NCI-H1930 (cell line): ENCODE measurements around the gene STMN3.
A peak's percentile ranks its signal among the peaks of the same experiment; 100 is the strongest.

Experiments
- DNase-seq, 2 experiments: peaks; one replicate each; lab custom pipeline; 2025; lab: John Stamatoyannopoulos, UW

STMN3 gene

GRCh38 chr20:63653041-63653973, at the start of gene STMN3:
STMN3 (minus strand) TSS chr20:63653424; CDS start chr20:63653345, 79 bp downstream.
- peak; percentile 77 to 81 for DNase-seq

DNA sequence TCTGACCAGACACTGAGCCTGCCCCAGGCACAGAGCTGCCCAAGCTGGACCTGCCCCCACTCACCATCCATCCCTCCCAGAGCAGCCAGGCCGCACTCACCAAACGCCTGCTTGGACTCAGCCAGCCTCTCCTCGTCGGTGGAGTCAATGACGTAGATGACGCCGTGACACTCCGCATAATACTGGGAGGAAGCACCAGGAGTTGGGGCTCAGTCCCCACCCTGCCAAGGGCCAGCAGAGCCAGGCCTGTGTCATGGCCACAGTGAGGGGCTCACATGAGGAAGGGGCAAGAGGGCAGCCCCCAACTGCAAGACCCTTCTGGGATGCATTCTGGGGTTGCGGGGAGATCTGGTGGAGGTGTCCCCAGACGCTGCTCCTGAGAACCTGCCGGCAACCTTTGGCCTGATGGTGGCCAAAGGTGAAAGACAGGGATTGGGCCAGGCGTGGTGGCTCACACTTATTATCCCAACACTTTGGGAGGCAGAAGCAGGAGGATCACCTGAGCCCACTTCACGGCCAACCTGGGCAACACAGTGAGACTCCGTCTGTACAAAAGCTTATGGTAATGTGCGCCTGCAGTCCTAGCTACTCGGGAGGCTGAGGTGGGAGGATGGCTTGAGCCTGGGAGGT, 48.9 kb upstream of the STMN3 start:
- DNase-seq: no peak

DNA sequence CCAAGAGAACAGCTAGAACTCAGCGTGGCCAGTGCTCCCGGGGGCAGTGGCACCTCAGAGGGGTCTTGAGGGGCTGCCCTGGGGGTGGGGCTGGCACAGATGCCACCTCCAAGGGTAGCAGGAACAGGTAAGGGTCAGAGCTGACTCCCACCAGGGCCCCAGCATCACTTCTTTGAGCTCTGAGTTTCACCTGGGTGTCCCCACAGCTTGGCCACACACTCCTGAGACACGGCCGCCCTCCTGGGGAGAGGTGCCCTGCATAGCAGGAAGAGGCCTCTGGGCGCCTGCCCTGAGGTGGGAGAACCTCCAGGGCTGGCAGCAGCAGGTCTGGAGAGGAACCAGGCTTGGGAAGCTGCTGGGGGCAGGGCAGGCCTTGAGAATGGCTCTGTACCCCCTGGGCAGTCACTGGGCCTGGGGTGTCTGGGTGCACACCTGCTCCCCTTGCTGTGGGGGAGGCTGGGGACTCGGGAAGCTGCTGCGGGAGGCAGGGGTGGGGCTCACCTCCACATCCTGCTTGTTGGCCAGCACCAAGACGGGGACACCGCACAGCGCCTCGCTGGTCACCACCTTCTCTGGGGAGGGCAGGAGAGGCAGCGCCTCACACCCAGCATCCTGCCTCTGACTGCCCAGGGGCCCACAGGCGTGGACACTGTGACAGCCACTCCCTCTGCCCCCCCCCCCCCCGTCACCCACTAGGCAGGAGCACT, 48.3 kb upstream of the STMN3 start:
- DNase-seq: no peak

- no peak for DNase-seq
These were observed 47.8 kb upstream of the STMN3 start for GRCh38 chr20:63701051-63701328.

GRCh38 chr20:63700199-63701050, 47.2 kb upstream of the STMN3 start:
- DNase-seq: peak in 1 of 2 experiments; percentile 22

- no peak for DNase-seq
These were observed 46.4 kb upstream of the STMN3 start for GRCh38 chr20:63699466-63700198.

GRCh38 chr20:63698739-63699465, 45.7 kb upstream of the STMN3 start:
- DNase-seq: no peak

- DNase-seq: no peak
These were observed 44.8 kb upstream of the STMN3 start for GRCh38 chr20:63697868-63698545.

DNA sequence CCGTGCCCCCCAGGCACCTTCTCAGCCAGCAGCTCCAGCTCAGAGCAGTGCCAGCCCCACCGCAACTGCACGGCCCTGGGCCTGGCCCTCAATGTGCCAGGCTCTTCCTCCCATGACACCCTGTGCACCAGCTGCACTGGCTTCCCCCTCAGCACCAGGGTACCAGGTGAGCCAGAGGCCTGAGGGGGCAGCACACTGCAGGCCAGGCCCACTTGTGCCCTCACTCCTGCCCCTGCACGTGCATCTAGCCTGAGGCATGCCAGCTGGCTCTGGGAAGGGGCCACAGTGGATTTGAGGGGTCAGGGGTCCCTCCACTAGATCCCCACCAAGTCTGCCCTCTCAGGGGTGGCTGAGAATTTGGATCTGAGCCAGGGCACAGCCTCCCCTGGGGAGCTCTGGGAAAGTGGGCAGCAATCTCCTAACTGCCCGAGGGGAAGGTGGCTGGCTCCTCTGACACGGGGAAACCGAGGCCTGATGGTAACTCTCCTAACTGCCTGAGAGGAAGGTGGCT, 44.2 kb upstream of the STMN3 start:
- DNase-seq: no peak

- DNase-seq: no peak
These were observed 43.6 kb upstream of the STMN3 start, which contains the start of gene TNFRSF6B for GRCh38 chr20:63696628-63697356. TNFRSF6B (plus strand) TSS chr20:63696652; CDS start chr20:63696768, 116 bp downstream.

GRCh38 chr20:63696306-63696627, 43.0 kb upstream of the STMN3 start:
- no peak for DNase-seq

- no peak for DNase-seq
These were observed 42.4 kb upstream of the STMN3 start for GRCh38 chr20:63695424-63696305.

DNA sequence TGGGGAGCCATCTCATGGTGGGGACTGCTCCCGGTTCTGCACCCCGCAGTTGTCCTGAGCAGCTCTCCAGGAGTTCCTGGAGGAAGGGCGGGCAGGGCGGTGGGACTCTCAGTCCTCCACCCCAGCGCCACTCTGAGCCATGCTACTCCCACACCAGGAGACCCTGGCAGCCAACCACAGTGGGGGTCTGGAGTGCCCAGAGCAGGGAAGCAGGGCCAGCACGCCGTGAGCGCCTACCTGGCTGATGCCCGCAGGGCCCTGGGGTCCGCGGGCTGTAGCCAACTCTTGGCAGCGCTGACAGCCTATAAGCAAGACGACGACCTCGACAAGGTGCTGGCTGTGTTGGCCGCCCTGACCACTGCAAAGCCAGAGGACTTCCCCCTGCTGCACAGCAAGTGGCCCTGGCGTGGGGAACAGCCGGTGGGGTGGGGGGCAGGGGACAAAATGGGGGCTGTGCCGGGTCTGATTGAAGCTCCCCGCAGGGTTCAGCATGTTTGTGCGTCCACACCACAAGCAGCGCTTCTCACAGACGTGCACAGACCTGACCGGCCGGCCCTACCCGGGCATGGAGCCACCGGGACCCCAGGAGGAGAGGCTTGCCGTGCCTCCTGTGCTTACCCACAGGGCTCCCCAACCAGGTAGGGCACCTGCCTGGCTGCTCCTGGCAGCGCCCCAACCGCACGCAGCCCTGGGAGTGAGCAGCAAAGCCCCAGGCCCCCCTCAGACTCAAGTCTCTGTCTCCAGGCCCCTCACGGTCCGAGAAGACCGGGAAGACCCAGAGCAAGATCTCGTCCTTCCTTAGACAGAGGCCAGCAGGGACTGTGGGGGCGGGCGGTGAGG, 41.6 kb upstream of the STMN3 start:
- no peak for DNase-seq

DNA sequence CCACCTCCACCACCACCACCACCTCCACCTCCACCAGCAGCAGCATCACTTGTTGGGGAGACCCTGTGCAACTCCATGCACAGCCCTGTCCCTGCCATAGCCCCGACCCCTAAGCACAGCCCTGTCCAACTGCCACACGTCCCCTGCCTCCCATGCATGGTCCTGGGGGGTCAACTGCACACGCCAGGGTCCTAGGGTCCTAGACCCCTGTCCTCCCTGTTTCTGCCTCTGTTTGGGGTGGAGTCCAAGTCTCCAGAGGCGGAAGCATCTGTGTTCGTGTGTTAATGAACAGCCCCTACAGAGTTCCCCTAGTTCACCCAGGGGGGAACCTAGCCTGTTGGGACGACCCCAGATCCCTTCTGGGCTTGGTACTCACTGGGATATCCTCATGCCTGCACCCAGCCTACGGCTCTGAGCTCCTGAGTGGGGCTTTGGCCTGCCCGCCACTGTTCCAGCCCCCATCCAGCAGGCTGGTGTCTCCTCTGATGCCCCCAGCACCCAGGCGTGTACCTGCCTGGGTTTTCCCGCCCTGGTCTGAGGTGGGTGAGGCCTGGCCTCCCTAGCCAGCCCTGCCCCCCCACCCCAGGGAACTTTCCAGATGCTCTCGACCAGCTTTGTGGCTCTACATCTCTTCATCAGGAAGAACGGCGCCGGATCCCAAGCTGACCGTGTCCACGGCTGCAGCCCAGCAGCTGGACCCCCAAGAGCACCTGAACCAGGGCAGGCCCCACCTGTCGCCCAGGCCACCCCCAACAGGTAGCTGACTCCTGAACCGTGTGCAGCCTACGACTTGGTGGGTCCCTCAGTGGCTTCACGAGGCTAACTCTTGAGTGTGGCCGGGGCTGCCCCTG, 40.7 kb upstream of the STMN3 start:
- no peak for DNase-seq

GRCh38 chr20:63693083-63693732, 40.0 kb upstream of the STMN3 start:
- DNase-seq: no peak
